Measurements from ENCODE around the gene MACROD2. TPM values are rescaled to one million over a fixed set of nuclear protein-coding genes. Genes with fewer than 3 reads are reported as not detected.

Gene MACROD2
- total RNA-seq, 1 donor from 2014 or later: 6.4 TPM

DNA sequence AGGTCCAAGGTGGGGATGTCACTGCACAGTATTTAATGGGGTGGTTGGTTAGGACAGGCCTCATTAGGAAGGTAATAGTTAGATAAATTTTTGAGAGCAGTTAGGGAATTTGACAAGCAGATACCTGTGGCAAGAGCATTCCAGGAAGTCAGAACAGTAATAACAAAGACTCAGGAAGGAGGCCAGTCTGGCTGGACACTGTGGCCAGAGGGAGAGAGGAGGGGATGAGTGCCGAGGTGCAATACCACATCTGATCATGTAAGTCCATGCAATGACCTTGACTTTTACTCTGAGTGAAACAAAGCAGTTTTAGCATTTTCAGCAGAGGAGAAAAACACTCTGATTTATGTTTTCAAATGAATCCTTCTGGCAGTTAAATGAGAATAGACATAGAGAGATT, 1332.8 kb downstream of the MACROD2 start:
- Mint-ChIP-seq H3K4me1 (no peaks in the 10 kb centered on the region), H3K27ac (ENCODE audit: unreplicated experiment) (no peak overlapping the region), H3K27me3 (ENCODE audit: low read depth) (no peaks in the 10 kb centered on the region), H3K36me3 (ENCODE audit: low read depth) (no peaks in the 10 kb centered on the region), H3K4me3 (no peak overlapping the region), H3K9me3 (no peaks in the 10 kb centered on the region)
- TF ChIP-seq, protein P1, sequence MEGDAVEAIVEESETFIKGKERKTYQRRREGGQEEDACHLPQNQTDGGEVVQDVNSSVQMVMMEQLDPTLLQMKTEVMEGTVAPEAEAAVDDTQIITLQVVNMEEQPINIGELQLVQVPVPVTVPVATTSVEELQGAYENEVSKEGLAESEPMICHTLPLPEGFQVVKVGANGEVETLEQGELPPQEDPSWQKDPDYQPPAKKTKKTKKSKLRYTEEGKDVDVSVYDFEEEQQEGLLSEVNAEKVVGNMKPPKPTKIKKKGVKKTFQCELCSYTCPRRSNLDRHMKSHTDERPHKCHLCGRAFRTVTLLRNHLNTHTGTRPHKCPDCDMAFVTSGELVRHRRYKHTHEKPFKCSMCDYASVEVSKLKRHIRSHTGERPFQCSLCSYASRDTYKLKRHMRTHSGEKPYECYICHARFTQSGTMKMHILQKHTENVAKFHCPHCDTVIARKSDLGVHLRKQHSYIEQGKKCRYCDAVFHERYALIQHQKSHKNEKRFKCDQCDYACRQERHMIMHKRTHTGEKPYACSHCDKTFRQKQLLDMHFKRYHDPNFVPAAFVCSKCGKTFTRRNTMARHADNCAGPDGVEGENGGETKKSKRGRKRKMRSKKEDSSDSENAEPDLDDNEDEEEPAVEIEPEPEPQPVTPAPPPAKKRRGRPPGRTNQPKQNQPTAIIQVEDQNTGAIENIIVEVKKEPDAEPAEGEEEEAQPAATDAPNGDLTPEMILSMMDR (conservative IDR thresholded peaks at IDR 0.05): no peak
- DNase-seq (ENCODE audit: low read depth, low spot score): no peak

DNA sequence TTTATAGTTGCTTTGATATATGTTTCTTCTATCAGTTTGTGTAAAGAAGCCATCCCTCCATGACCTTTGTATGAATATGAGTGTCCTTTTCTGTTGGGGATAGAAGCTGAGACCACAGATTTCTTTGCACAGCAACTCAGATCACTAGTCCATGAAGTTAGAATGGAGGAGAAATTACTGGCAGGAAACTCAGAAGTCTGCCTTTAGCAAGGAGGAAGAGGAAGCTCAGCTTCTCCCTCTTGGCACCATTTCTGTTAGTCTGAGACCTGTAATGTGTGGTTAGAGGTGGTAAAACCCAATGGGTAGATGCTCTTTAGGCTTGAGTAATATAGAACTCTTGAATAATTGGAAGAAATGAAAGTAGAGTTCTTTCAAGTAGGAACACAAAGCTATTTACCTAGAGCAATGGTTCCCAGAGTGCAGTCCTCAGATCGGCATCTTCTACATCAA, 1337.4 kb downstream of the MACROD2 start:
- Mint-ChIP-seq H3K27me3 (ENCODE audit: low read depth) (no peaks in the 10 kb centered on the region), H3K36me3 (ENCODE audit: low read depth) (peaks cover 3% of the 10 kb centered on the region), H3K9me3 (peaks cover 4% of the 10 kb centered on the region), H3K4me3 (no peak overlapping the region), H3K27ac (ENCODE audit: unreplicated experiment) (no peak overlapping the region), H3K4me1 (no peaks in the 10 kb centered on the region)
- TF ChIP-seq, protein P1 (conservative IDR thresholded peaks at IDR 0.05): no peak
- DNase-seq (ENCODE audit: low read depth, low spot score): no peak

- no peak for DNase-seq (ENCODE audit: low read depth, low spot score)
- Mint-ChIP-seq H3K4me3 (no peak overlapping the region), H3K4me1 (no peaks in the 10 kb centered on the region), H3K27me3 (ENCODE audit: low read depth) (no peaks in the 10 kb centered on the region), H3K36me3 (ENCODE audit: low read depth) (peaks cover 3% of the 10 kb centered on the region), H3K9me3 (peaks cover 4% of the 10 kb centered on the region), H3K27ac (ENCODE audit: unreplicated experiment) (no peak overlapping the region)
- TF ChIP-seq, protein P1 (conservative IDR thresholded peaks at IDR 0.05): no peak
Measured at GRCh38 chr20:15333170-15333569, 1337.9 kb downstream of the MACROD2 start.

DNA sequence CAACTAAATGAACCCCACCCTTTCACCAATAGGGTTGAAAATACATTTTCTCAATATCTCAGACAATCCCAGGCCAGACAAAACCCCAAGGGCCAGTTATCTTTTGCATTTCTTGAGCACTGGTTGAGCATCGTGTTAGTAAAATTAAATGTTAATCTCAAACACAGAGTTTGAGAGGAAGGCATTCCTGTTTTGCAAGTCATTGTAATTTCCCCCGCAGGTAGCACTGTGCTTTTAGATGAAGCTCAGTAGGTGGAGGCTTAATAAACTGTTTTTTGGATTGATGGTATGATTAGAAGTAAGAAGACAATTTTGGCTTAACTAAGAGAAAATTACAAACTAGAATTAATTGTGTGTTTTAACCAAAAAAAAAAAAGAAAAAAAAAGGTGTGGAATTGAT, 1340.7 kb downstream of the MACROD2 start:
- H3K4me3 Mint-ChIP-seq: no peak overlapping the region
- H3K4me1 Mint-ChIP-seq: no peaks in the 10 kb centered on the region
- DNase-seq (ENCODE audit: low read depth, low spot score): no peak
- no peak overlapping the region for H3K27ac Mint-ChIP-seq (ENCODE audit: unreplicated experiment)
- peaks cover 3% of the 10 kb centered on the region for H3K36me3 Mint-ChIP-seq (ENCODE audit: low read depth)
- peaks cover 8% of the 10 kb centered on the region for H3K9me3 Mint-ChIP-seq
- H3K27me3 Mint-ChIP-seq (ENCODE audit: low read depth): no peaks in the 10 kb centered on the region
- TF ChIP-seq, protein P1 (conservative IDR thresholded peaks at IDR 0.05): no peak

DNA sequence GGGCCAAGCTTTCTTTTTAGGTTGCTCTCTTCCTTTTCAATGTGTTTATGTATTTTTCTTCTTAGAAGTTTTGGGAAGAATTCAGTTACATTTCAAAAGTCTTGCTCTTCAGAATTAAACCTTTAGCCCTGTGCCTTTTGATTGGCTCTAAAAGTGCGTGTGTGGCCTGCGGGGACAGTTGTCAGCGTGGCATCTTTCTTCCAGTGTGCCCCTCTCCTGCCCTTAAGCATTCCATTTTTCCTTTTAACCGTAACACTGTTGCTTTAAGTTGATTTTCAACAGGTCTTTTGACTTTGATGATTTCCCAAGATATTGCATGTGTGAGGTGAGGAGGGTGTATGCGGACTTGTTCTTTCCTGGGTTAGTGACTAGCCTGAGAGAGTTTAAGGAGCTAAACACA, 1341.2 kb downstream of the MACROD2 start:
- no peak for DNase-seq (ENCODE audit: low read depth, low spot score)
- H3K36me3 Mint-ChIP-seq (ENCODE audit: low read depth): peaks cover 3% of the 10 kb centered on the region
- no peak overlapping the region for H3K27ac Mint-ChIP-seq (ENCODE audit: unreplicated experiment)
- TF ChIP-seq, protein P1 (conservative IDR thresholded peaks at IDR 0.05): no peak
- H3K27me3 Mint-ChIP-seq (ENCODE audit: low read depth): no peaks in the 10 kb centered on the region
- H3K4me1 Mint-ChIP-seq: no peaks in the 10 kb centered on the region
- H3K9me3 Mint-ChIP-seq: peaks cover 8% of the 10 kb centered on the region
- H3K4me3 Mint-ChIP-seq: no peak overlapping the region

DNA sequence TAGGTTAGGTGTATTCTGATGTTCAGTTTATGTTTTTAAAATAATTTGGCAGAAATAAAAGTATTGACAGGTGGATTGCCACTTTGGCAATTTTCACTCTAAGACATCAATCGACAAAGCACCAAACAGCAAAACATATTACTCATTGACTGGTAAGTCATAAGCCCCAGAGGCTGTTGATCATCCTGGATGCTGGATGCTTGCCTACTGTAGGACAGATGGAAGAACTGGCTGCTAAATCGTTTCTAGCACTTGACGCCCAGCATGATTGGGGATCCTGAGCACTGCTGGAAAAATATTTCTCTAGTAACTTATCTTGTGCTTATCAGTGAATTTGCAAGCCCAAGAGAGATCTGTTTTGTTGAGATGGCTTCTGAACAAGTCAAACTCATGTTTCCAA, 1343.9 kb downstream of the MACROD2 start:
- Mint-ChIP-seq H3K4me1 (no peaks in the 10 kb centered on the region), H3K27ac (ENCODE audit: unreplicated experiment) (no peak overlapping the region), H3K36me3 (ENCODE audit: low read depth) (peaks cover 3% of the 10 kb centered on the region), H3K4me3 (no peak overlapping the region), H3K27me3 (ENCODE audit: low read depth) (no peaks in the 10 kb centered on the region), H3K9me3 (peaks cover 10% of the 10 kb centered on the region)
- TF ChIP-seq, protein P1 (conservative IDR thresholded peaks at IDR 0.05): no peak
- no peak for DNase-seq (ENCODE audit: low read depth, low spot score)

All from neural crest cell (in vitro differentiated cells).